Right renal pelvis (tissue), 4 donors: ENCODE measurements around the gene REG4. TPM values are rescaled to one million over a fixed set of nuclear protein-coding genes. Genes with fewer than 3 reads are reported as not detected.
"Not testable (repeated sequence)": the region's sequence is repeated elsewhere in the genome, so short reads cannot be mapped to it uniquely, and the experiment has no call there.

Source experiments
- DNase-seq, 4 donors: peaks; one replicate each; pipeline ENCODE4 v3.0.0-alpha.2; 2013; ENCODE audit warnings: low read depth in 4 of 4, low spot score in 3 of 4, missing footprints in 1 of 4
- polyA plus RNA-seq, 4 donors: library from polyadenylated mRNA; unstranded; fragments of 120-200 nt; gene quantifications; one replicate each; pipeline ENCODE4 v1.2.1, GENCODE V29; 2013; ENCODE audit not compliant: insufficient read length in 4 of 4

The REG4 gene
- polyA plus RNA-seq, 4 donors, result 0.67 to 1.5 (median 0.85) TPM

- peak; percentile 58 to 65 (median 62) for DNase-seq
These were observed 2.2 kb downstream of the REG4 start for GRCh38 chr1:119808972-119809550.

GRCh38 chr1:119808491-119808890, 2.8 kb downstream of the REG4 start:
- DNase-seq, result no peak

GRCh38 chr1:119806489-119806888, 4.8 kb downstream of the REG4 start:
- no peak for DNase-seq

GRCh38 chr1:119805746-119806145, 5.5 kb downstream of the REG4 start:
- DNase-seq, result no peak

GRCh38 chr1:119805247-119805646, 6.0 kb downstream of the REG4 start:
- DNase-seq, result no peak

GRCh38 chr1:119799599-119800177, 11.6 kb downstream of the REG4 start:
- no peak for DNase-seq

- no peak for DNase-seq
These were observed 12.3 kb downstream of the REG4 start for GRCh38 chr1:119799003-119799402.

- no peak for DNase-seq
These were observed 13.7 kb downstream of the REG4 start for GRCh38 chr1:119797606-119798005.

- no peak for DNase-seq
These were observed 14.1 kb downstream of the REG4 start for GRCh38 chr1:119797162-119797561.

GRCh38 chr1:119795261-119796200, 15.7 kb downstream of the REG4 start:
- DNase-seq, result no peak

- no peak for DNase-seq
These were observed 16.4 kb downstream of the REG4 start for GRCh38 chr1:119794876-119795240.

GRCh38 chr1:119794230-119794875, 16.9 kb downstream of the REG4 start:
- no peak for DNase-seq

- no peak for DNase-seq
These were observed 19.9 kb downstream of the REG4 start for GRCh38 chr1:119791377-119791776.

- DNase-seq, result no peak
These were observed 20.6 kb downstream of the REG4 start for GRCh38 chr1:119790451-119791198.

- DNase-seq, result no peak
These were observed 23.5 kb downstream of the REG4 start for GRCh38 chr1:119787776-119788175.

GRCh38 chr1:119786473-119787050, 24.7 kb downstream of the REG4 start:
- DNase-seq, result not testable (repeated sequence)

- not testable (repeated sequence) for DNase-seq
These were observed 25.2 kb downstream of the REG4 start for GRCh38 chr1:119786046-119786445.

- DNase-seq, result no peak
These were observed 27.0 kb downstream of the REG4 start for GRCh38 chr1:119784191-119784781.

GRCh38 chr1:119783354-119784185, 27.7 kb downstream of the REG4 start:
- no peak for DNase-seq
